Measurements from ENCODE around the gene KIF13A. TPM values are rescaled to one million over a fixed set of nuclear protein-coding genes. Genes with fewer than 3 reads are reported as not detected.

Gene KIF13A
- total and polyA plus RNA-seq, 2 experiments from 2014 or later, result 8.4 to 28.2 TPM

DNA sequence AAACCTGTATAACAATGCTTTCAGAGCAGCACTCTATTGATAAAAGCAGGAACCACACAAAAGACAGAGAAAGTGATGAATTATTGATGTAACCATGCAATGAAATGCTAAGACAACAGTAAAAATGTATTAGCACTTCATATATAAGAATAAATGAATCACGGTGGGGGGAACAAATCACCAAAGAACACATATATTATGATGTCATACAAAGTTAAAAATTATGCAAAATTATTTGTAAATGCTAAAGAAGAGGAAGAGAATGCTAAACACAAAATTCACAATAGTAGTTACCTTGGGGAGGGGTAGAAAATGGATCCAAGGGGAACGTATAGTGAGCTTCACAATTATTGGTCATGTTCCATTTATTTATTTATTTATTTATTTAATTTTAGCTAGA is 133.9 kb downstream of the KIF13A start:
- Mint-ChIP-seq H3K4me1 (no peaks in the 10 kb centered on the region), H3K36me3 (ENCODE audit: low read depth) (peaks cover 8% of the 10 kb centered on the region; the same call in 2 of the 3 replicates), H3K27ac (no peak overlapping the region), H3K9me3 (no peaks in the 10 kb centered on the region), H3K4me3 (no peak overlapping the region), H3K27me3 (ENCODE audit: insufficient read depth, low read depth, poor library complexity) (no peaks in the 10 kb centered on the region)
- no peak overlapping the region for H3K27ac ChIP-seq (ENCODE audit: low read depth)
- no peak overlapping the region for H3K4me3 ChIP-seq
- H3K27me3 ChIP-seq (ENCODE audit: insufficient read depth), result no peaks in the 10 kb centered on the region
- H2AFZ ChIP-seq, result no peak overlapping the region
- H3K9me2 ChIP-seq (ENCODE audit: insufficient read depth), result no peaks in the 10 kb centered on the region
- no peaks in the 10 kb centered on the region for H3K79me2 ChIP-seq (replicated peaks; ENCODE audit: insufficient read depth)
- H4K20me1 ChIP-seq (replicated peaks; ENCODE audit: insufficient read depth), result no peaks in the 10 kb centered on the region; the same call in 1 of the 2 replicates
- no peaks in the 10 kb centered on the region for H3F3A ChIP-seq (replicated peaks; ENCODE audit: low read depth)
- H3K36me3 ChIP-seq (ENCODE audit: insufficient read depth), result 0 out of 2 replicates have a peak, but pooled peaks cover 6% of the 10 kb centered on the region
- H3K4me2 ChIP-seq, result no peak overlapping the region
- DNase-seq (ENCODE audit: low spot score) (no peak), ATAC-seq (no peak)
- no peaks in the 10 kb centered on the region for H3K4me1 ChIP-seq (ENCODE audit: insufficient read depth)
- TF ChIP-seq NANOG (IDR thresholded peaks at IDR 0.05; ENCODE audit: borderline replicate concordance) (no peak), CREB1 (CRISPR knock-in tag; IDR thresholded peaks at IDR 0.05; ENCODE audit: low read depth) (no peak), ZNF331 (CRISPR knock-in tag; IDR thresholded peaks at IDR 0.05; ENCODE audit: low read depth) (no peak), EZH2 (IDR thresholded peaks at IDR 0.05; ENCODE audit: low read depth, unreplicated experiment) (no peak), POLR2AphosphoS5 (IDR thresholded peaks at IDR 0.05; ENCODE audit: low read depth) (no peak), JUNB (IDR thresholded peaks at IDR 0.05; ENCODE audit: unreplicated experiment) (no peak), ZNF114 (CRISPR knock-in tag; IDR thresholded peaks at IDR 0.05) (no peak), STAT1 (IDR thresholded peaks at IDR 0.05; ENCODE audit: unreplicated experiment) (no peak)
- TF ChIP-seq, protein P1, sequence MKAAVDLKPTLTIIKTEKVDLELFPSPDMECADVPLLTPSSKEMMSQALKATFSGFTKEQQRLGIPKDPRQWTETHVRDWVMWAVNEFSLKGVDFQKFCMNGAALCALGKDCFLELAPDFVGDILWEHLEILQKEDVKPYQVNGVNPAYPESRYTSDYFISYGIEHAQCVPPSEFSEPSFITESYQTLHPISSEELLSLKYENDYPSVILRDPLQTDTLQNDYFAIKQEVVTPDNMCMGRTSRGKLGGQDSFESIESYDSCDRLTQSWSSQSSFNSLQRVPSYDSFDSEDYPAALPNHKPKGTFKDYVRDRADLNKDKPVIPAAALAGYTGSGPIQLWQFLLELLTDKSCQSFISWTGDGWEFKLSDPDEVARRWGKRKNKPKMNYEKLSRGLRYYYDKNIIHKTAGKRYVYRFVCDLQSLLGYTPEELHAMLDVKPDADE (IDR thresholded peaks at IDR 0.05), result no peak
- TF ChIP-seq, protein P2, sequence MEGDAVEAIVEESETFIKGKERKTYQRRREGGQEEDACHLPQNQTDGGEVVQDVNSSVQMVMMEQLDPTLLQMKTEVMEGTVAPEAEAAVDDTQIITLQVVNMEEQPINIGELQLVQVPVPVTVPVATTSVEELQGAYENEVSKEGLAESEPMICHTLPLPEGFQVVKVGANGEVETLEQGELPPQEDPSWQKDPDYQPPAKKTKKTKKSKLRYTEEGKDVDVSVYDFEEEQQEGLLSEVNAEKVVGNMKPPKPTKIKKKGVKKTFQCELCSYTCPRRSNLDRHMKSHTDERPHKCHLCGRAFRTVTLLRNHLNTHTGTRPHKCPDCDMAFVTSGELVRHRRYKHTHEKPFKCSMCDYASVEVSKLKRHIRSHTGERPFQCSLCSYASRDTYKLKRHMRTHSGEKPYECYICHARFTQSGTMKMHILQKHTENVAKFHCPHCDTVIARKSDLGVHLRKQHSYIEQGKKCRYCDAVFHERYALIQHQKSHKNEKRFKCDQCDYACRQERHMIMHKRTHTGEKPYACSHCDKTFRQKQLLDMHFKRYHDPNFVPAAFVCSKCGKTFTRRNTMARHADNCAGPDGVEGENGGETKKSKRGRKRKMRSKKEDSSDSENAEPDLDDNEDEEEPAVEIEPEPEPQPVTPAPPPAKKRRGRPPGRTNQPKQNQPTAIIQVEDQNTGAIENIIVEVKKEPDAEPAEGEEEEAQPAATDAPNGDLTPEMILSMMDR (conservative IDR thresholded peaks at IDR 0.05; ENCODE audit: low read depth in 2 of 2), result no peak
- TF ChIP-seq, protein P3, sequence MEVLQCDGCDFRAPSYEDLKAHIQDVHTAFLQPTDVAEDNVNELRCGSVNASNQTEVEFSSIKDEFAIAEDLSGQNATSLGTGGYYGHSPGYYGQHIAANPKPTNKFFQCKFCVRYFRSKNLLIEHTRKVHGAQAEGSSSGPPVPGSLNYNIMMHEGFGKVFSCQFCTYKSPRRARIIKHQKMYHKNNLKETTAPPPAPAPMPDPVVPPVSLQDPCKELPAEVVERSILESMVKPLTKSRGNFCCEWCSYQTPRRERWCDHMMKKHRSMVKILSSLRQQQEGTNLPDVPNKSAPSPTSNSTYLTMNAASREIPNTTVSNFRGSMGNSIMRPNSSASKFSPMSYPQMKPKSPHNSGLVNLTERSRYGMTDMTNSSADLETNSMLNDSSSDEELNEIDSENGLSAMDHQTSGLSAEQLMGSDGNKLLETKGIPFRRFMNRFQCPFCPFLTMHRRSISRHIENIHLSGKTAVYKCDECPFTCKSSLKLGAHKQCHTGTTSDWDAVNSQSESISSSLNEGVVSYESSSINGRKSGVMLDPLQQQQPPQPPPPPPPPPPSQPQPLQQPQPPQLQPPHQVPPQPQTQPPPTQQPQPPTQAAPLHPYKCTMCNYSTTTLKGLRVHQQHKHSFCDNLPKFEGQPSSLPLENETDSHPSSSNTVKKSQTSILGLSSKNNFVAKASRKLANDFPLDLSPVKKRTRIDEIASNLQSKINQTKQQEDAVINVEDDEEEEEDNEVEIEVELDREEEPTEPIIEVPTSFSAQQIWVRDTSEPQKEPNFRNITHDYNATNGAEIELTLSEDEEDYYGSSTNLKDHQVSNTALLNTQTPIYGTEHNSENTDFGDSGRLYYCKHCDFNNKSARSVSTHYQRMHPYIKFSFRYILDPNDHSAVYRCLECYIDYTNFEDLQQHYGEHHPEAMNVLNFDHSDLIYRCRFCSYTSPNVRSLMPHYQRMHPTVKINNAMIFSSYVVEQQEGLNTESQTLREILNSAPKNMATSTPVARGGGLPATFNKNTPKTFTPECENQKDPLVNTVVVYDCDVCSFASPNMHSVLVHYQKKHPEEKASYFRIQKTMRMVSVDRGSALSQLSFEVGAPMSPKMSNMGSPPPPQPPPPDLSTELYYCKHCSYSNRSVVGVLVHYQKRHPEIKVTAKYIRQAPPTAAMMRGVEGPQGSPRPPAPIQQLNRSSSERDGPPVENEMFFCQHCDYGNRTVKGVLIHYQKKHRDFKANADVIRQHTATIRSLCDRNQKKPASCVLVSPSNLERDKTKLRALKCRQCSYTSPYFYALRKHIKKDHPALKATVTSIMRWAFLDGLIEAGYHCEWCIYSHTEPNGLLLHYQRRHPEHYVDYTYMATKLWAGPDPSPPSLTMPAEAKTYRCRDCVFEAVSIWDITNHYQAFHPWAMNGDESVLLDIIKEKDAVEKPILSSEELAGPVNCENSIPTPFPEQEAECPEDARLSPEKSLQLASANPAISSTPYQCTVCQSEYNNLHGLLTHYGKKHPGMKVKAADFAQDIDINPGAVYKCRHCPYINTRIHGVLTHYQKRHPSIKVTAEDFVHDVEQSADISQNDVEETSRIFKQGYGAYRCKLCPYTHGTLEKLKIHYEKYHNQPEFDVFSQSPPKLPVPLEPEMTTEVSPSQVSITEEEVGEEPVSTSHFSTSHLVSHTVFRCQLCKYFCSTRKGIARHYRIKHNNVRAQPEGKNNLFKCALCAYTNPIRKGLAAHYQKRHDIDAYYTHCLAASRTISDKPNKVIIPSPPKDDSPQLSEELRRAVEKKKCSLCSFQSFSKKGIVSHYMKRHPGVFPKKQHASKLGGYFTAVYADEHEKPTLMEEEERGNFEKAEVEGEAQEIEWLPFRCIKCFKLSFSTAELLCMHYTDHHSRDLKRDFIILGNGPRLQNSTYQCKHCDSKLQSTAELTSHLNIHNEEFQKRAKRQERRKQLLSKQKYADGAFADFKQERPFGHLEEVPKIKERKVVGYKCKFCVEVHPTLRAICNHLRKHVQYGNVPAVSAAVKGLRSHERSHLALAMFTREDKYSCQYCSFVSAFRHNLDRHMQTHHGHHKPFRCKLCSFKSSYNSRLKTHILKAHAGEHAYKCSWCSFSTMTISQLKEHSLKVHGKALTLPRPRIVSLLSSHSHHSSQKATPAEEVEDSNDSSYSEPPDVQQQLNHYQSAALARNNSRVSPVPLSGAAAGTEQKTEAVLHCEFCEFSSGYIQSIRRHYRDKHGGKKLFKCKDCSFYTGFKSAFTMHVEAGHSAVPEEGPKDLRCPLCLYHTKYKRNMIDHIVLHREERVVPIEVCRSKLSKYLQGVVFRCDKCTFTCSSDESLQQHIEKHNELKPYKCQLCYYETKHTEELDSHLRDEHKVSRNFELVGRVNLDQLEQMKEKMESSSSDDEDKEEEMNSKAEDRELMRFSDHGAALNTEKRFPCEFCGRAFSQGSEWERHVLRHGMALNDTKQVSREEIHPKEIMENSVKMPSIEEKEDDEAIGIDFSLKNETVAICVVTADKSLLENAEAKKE (CRISPR knock-in tag; IDR thresholded peaks at IDR 0.05), result no peak
- TF ChIP-seq, protein P4, sequence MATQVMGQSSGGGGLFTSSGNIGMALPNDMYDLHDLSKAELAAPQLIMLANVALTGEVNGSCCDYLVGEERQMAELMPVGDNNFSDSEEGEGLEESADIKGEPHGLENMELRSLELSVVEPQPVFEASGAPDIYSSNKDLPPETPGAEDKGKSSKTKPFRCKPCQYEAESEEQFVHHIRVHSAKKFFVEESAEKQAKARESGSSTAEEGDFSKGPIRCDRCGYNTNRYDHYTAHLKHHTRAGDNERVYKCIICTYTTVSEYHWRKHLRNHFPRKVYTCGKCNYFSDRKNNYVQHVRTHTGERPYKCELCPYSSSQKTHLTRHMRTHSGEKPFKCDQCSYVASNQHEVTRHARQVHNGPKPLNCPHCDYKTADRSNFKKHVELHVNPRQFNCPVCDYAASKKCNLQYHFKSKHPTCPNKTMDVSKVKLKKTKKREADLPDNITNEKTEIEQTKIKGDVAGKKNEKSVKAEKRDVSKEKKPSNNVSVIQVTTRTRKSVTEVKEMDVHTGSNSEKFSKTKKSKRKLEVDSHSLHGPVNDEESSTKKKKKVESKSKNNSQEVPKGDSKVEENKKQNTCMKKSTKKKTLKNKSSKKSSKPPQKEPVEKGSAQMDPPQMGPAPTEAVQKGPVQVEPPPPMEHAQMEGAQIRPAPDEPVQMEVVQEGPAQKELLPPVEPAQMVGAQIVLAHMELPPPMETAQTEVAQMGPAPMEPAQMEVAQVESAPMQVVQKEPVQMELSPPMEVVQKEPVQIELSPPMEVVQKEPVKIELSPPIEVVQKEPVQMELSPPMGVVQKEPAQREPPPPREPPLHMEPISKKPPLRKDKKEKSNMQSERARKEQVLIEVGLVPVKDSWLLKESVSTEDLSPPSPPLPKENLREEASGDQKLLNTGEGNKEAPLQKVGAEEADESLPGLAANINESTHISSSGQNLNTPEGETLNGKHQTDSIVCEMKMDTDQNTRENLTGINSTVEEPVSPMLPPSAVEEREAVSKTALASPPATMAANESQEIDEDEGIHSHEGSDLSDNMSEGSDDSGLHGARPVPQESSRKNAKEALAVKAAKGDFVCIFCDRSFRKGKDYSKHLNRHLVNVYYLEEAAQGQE (IDR thresholded peaks at IDR 0.05; ENCODE audit: unreplicated experiment), result no peak

Data from GM23338 (cell line).